GM23248 (cell line): ENCODE data around the gene B3GALNT2. TPM values are rescaled to one million over a fixed set of nuclear protein-coding genes. Genes with fewer than 3 reads are reported as not detected.
"Not testable (repeated sequence)": the region's sequence is repeated elsewhere in the genome, so short reads cannot be mapped to it uniquely, and the experiment has no call there.

ENCODE experiments used
- DNase-seq: peaks from one replicate; pipeline ENCODE4 v3.0.0-alpha.2; 2015
- H2AFZ ChIP-seq: fragments of 200-600 bp; sonication (generic); 2 replicates; pipeline ENCODE4 v1.6.1; 2016; ENCODE audit warnings: antibody characterized with exemption
- H3F3A ChIP-seq: fragments of 200-600 bp; sonication (generic); 2 replicates; pipeline ENCODE4 v1.6.1; 2016; ENCODE audit warnings: mild to moderate bottlenecking, antibody characterized with exemption, mixed run types; ENCODE audit not compliant: insufficient read depth
- H3K27ac ChIP-seq: fragments of 200-600 bp; sonication (generic); 2 replicates; pipeline ENCODE4 v1.5.1; 2016; ENCODE audit warnings: mild to moderate bottlenecking
- H3K27me3 ChIP-seq: fragments of 200-600 bp; sonication (generic); replicated peaks from 2 replicates; pipeline ENCODE4 v1.6.1; 2016; ENCODE audit warnings: mild to moderate bottlenecking; ENCODE audit not compliant: insufficient read depth
- H3K36me3 ChIP-seq: fragments of 200-600 bp; sonication (generic); 2 replicates; pipeline ENCODE4 v1.6.1; 2016; ENCODE audit warnings: low read depth, mild to moderate bottlenecking
- H3K4me1 ChIP-seq: fragments of 200-600 bp; sonication (generic); 2 replicates; pipeline ENCODE4 v1.6.1; 2016; ENCODE audit warnings: mild to moderate bottlenecking; ENCODE audit not compliant: insufficient read depth
- H3K4me2 ChIP-seq: fragments of 200-600 bp; sonication (generic); one replicate; pipeline ENCODE4 v1.6.1; 2016; ENCODE audit warnings: mild to moderate bottlenecking; ENCODE audit not compliant: unreplicated experiment
- H3K4me3 ChIP-seq: fragments of 200-600 bp; sonication (generic); 2 replicates; pipeline ENCODE4 v1.5.1; 2016; ENCODE audit warnings: mild to moderate bottlenecking
- H3K79me2 ChIP-seq: fragments of 200-600 bp; sonication (generic); 2 replicates; pipeline ENCODE4 v1.6.1; 2016; ENCODE audit warnings: mild to moderate bottlenecking; ENCODE audit not compliant: insufficient read depth
- H3K9ac ChIP-seq: fragments of 200-600 bp; sonication (generic); 2 replicates; pipeline ENCODE4 v1.6.1; 2016; ENCODE audit warnings: mild to moderate bottlenecking
- H3K9me2 ChIP-seq: fragments of 200-600 bp; sonication (generic); 2 replicates; pipeline ENCODE4 v1.6.1; 2016; ENCODE audit warnings: mixed run types, mild to moderate bottlenecking, moderate library complexity; ENCODE audit not compliant: insufficient read depth
- H3K9me3 ChIP-seq: fragments of 200-600 bp; sonication (generic); one replicate; pipeline ENCODE4 v1.6.1; 2017; ENCODE audit warnings: low read depth
- H4K20me1 ChIP-seq: fragments of 200-600 bp; sonication (generic); 2 replicates; pipeline ENCODE4 v1.6.0; 2016; ENCODE audit not compliant: insufficient read depth
- EZH2 ChIP-seq: fragments of 200-600 bp; sonication (generic); IDR thresholded peaks from 2 replicates; pipeline ENCODE4 v1.6.1; 2018; ENCODE audit warnings: antibody characterized with exemption, mild to moderate bottlenecking; ENCODE audit not compliant: insufficient read depth, poor library complexity, severe bottlenecking
- EZH2phosphoT487 ChIP-seq: fragments of 200-600 bp; sonication (generic); IDR thresholded peaks from 2 replicates; pipeline ENCODE4 v1.6.1; 2018; ENCODE audit warnings: antibody characterized with exemption, moderate library complexity, mild to moderate bottlenecking, low read depth; ENCODE audit not compliant: insufficient read depth
- WGBS, 2 experiments: methylation state at CpG; one replicate each; pipeline ENCODE4 v1.1.6; 2015 to 2017; ENCODE audit warnings: low lambda C conversion rate in 2 of 2, low coverage in 1 of 2; ENCODE audit errors: missing lambda C conversion rate in 2 of 2; 5-methylcytosine and 5-hydroxymethylcytosine counted together
- in situ Hi-C: fragments of 300-500 bp; cut with MboI; formaldehyde crosslinking; loops from 2 replicates; pipeline ENCODE4 v1.15.0; 2020
- polyA plus RNA-seq: library from polyadenylated mRNA; unstranded; fragments of >200 nt; fragmentation: Nextera tagmentation; extraction: Ambion mirVana; gene quantifications from 2 replicates; pipeline ENCODE4 v1.2.1, GENCODE V29; 2016
- total RNA-seq: library from RNA; depleted of rRNA; stranded (reverse); fragments of >200 nt; shearing (Covaris generic); gene quantifications from 2 replicates; pipeline ENCODE4 v1.2.3, GENCODE V29; 2014; rRNA removed

Gene B3GALNT2
- total RNA-seq (28.1 and 28.3 TPM in 2 replicates), polyA plus RNA-seq (13.1 and 13.3 TPM in 2 replicates)

- peak within 1 kb of the TSS; percentile 88 for H3K4me3 ChIP-seq
- 1% methylated on average over 15 to 47 of the region's 48 CpGs for WGBS, 2 experiments
- peak within 1 kb of the TSS; percentile 98 for H3K27ac ChIP-seq
- peak within 1 kb of the TSS; percentile 95 for H3K4me2 ChIP-seq
- H3F3A ChIP-seq: peaks cover 23% of the 10 kb centered on the region
- H3K36me3 ChIP-seq: no peaks in the 10 kb centered on the region
- no peaks in the 10 kb centered on the region for H3K9me3 ChIP-seq
- peaks cover 55% of the 10 kb centered on the region for H3K79me2 ChIP-seq
- peak within 1 kb of the TSS; percentile 93 for H3K9ac ChIP-seq
- H4K20me1 ChIP-seq: no peaks in the 10 kb centered on the region
- no peaks in the 10 kb centered on the region for H3K9me2 ChIP-seq
- TF ChIP-seq EZH2phosphoT487 (no peak), EZH2 (no peak)
- no peaks in the 10 kb centered on the region for H3K27me3 ChIP-seq
- peak within 1 kb of the TSS; percentile 92 for H2AFZ ChIP-seq
- DNase-seq: no peak
- H3K4me1 ChIP-seq: peaks cover 20% of the 10 kb centered on the region
- in situ Hi-C loops: loop anchor here (25.0 kb wide), 1 partner anchor 458 kb away; no protein-coding TSS in a partner anchor
Measured at GRCh38 chr1:235504122-235504493, at the start of gene B3GALNT2. B3GALNT2 (minus strand) TSS chr1:235504452; CDS start chr1:235504252, 200 bp downstream.

- Histone ChIP-seq H3K9me2 (no peaks in the 10 kb centered on the region), H3F3A (no peaks in the 10 kb centered on the region), H3K79me2 (no peaks in the 10 kb centered on the region), H3K4me2 (no peak overlapping the region), H3K4me3 (no peak overlapping the region), H3K9me3 (no peaks in the 10 kb centered on the region), H3K9ac (no peak overlapping the region), H3K36me3 (no peaks in the 10 kb centered on the region), H3K27ac (no peak overlapping the region), H3K4me1 (no peaks in the 10 kb centered on the region), H2AFZ (no peak overlapping the region), H3K27me3 (0 out of 2 replicates have a peak, but pooled peaks cover under 1% of the 10 kb centered on the region), H4K20me1 (no peaks in the 10 kb centered on the region)
- WGBS, 2 experiments: 53 to 54% methylated on average over 5 of the region's 5 CpGs
- no peak for DNase-seq
- TF ChIP-seq EZH2phosphoT487: no peak
- TF ChIP-seq EZH2: no peak
- in situ Hi-C loops: no loop called here
Measured at GRCh38 chr1:235553112-235553551, 48.9 kb upstream of the B3GALNT2 start.

- in situ Hi-C loops: no loop called here
- no peaks in the 10 kb centered on the region for H3K79me2 ChIP-seq
- H3K4me2 ChIP-seq: no peak overlapping the region
- H2AFZ ChIP-seq: no peak overlapping the region
- no peaks in the 10 kb centered on the region for H3K36me3 ChIP-seq
- H3K9ac ChIP-seq: no peak overlapping the region
- H3K9me3 ChIP-seq: no peaks in the 10 kb centered on the region
- no peak overlapping the region for H3K4me3 ChIP-seq
- no peaks in the 10 kb centered on the region for H3F3A ChIP-seq
- no peaks in the 10 kb centered on the region for H3K9me2 ChIP-seq
- WGBS, 2 experiments: 60 to 69% methylated on average over 10 of the region's 10 CpGs
- TF ChIP-seq EZH2phosphoT487: no peak
- TF ChIP-seq EZH2: no peak
- DNase-seq: no peak
- H3K27me3 ChIP-seq: 0 out of 2 replicates have a peak, but pooled peaks cover 7% of the 10 kb centered on the region
- H3K4me1 ChIP-seq: no peaks in the 10 kb centered on the region
- no peak overlapping the region for H3K27ac ChIP-seq
- H4K20me1 ChIP-seq: no peaks in the 10 kb centered on the region
Measured at GRCh38 chr1:235552146-235552716, 48.0 kb upstream of the B3GALNT2 start.

GRCh38 chr1:235549351-235550139 is 45.3 kb upstream of the B3GALNT2 start:
- Histone ChIP-seq H3F3A (no peaks in the 10 kb centered on the region), H3K9me2 (no peaks in the 10 kb centered on the region), H3K27me3 (0 out of 2 replicates have a peak, but pooled peaks cover 7% of the 10 kb centered on the region), H4K20me1 (no peaks in the 10 kb centered on the region), H3K36me3 (no peaks in the 10 kb centered on the region), H3K9ac (no peak overlapping the region), H3K4me2 (no peak overlapping the region), H3K9me3 (no peaks in the 10 kb centered on the region), H3K27ac (no peak overlapping the region), H3K79me2 (no peaks in the 10 kb centered on the region), H2AFZ (no peak overlapping the region), H3K4me1 (no peaks in the 10 kb centered on the region), H3K4me3 (no peak overlapping the region)
- no peak for DNase-seq
- in situ Hi-C loops: no loop called here
- TF ChIP-seq EZH2phosphoT487: no peak
- no peak for TF ChIP-seq EZH2
- WGBS, 2 experiments: 69 to 70% methylated on average over 13 of the region's 13 CpGs

- H3K4me2 ChIP-seq, H3K27me3 ChIP-seq, H3K36me3 ChIP-seq, H4K20me1 ChIP-seq, H3K4me3 ChIP-seq, H3K27ac ChIP-seq, in situ Hi-C loops, H3K9me3 ChIP-seq, H3K9me2 ChIP-seq, H3F3A ChIP-seq, H2AFZ ChIP-seq, H3K79me2 ChIP-seq, H3K9ac ChIP-seq, H3K4me1 ChIP-seq, DNase-seq: not testable (repeated sequence)
- 43 to 46% methylated on average over 10 of the region's 10 CpGs for WGBS, 2 experiments
Measured at GRCh38 chr1:235546369-235547155, 42.3 kb upstream of the B3GALNT2 start.
